ENCODE data around the gene SLC16A3. TPM values are rescaled to one million over a fixed set of nuclear protein-coding genes. Genes with fewer than 3 reads are reported as not detected.

Gene SLC16A3
- total RNA-seq, 2 donors from 2014 or later: 5.0 to 69.2 TPM

- TF ChIP-seq POLR2AphosphoS5 (IDR thresholded peaks at IDR 0.05) (no peak), POLR2A (IDR thresholded peaks at IDR 0.05) (no peak), CTCF (IDR thresholded peaks at IDR 0.05) (no peak)
- no peak for DNase-seq (ENCODE audit: low spot score)
- Histone ChIP-seq H3K36me3 (no peaks in the 10 kb centered on the region), H3K4me1 (replicated peaks) (peaks cover 2% of the 10 kb centered on the region), H3K9me3 (no peaks in the 10 kb centered on the region), H3K27ac (no peak overlapping the region), H3K27me3 (replicated peaks; ENCODE audit: insufficient read depth) (no peaks in the 10 kb centered on the region), H3K4me3 (no peak overlapping the region)
- intact Hi-C loops (cut with DNase I): no loop called here
- WGBS: 92% methylated on average over 31 of the region's 32 CpGs
Measured at GRCh38 chr17:82218349-82219075, 10.3 kb upstream of the SLC16A3 start.

DNA sequence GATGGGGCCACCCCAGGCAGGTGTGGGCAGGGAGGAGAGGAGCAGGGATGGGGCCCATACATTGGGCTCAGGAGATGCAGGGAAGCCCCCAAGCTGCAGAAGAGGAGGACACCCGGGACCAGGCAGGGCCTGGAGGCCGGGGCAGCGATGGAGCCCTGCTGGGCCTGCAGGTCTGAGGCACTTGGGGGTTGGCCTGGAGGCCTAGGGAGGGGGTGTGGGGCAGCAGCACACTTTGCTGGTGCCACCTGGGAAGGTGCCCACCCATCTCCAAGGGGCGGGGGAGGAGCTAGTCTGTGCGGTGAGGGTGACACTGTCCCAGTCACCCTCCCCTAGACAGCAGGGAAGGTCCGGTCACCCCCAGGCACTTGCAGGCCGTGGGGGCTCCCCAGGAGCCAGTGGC lies 9.8 kb upstream of the SLC16A3 start:
- WGBS: 80% methylated on average over 7 of the region's 7 CpGs
- Histone ChIP-seq H3K27me3 (replicated peaks; ENCODE audit: insufficient read depth) (no peaks in the 10 kb centered on the region), H3K36me3 (no peaks in the 10 kb centered on the region), H3K4me1 (replicated peaks) (no peaks in the 10 kb centered on the region), H3K9me3 (no peaks in the 10 kb centered on the region), H3K27ac (no peak overlapping the region), H3K4me3 (no peak overlapping the region)
- TF ChIP-seq POLR2A (IDR thresholded peaks at IDR 0.05) (no peak), POLR2AphosphoS5 (IDR thresholded peaks at IDR 0.05) (no peak), CTCF (IDR thresholded peaks at IDR 0.05) (no peak)
- no peak for DNase-seq (ENCODE audit: low spot score)
- intact Hi-C loops (cut with DNase I): no loop called here

- 91% methylated on average over 10 of the region's 11 CpGs for WGBS
- Histone ChIP-seq H3K36me3 (no peaks in the 10 kb centered on the region), H3K4me3 (no peak overlapping the region), H3K9me3 (no peaks in the 10 kb centered on the region), H3K27ac (no peak overlapping the region), H3K4me1 (replicated peaks) (no peaks in the 10 kb centered on the region), H3K27me3 (replicated peaks; ENCODE audit: insufficient read depth) (no peaks in the 10 kb centered on the region)
- TF ChIP-seq POLR2AphosphoS5 (IDR thresholded peaks at IDR 0.05) (no peak), POLR2A (IDR thresholded peaks at IDR 0.05) (no peak), CTCF (IDR thresholded peaks at IDR 0.05) (no peak)
- no peak for DNase-seq (ENCODE audit: low spot score)
- intact Hi-C loops (cut with DNase I): no loop called here
Measured at GRCh38 chr17:82219753-82220709, 8.8 kb upstream of the SLC16A3 start.

GRCh38 chr17:82221341-82221902 lies 7.4 kb upstream of the SLC16A3 start:
- no peak for DNase-seq (ENCODE audit: low spot score)
- no peaks in the 10 kb centered on the region for H3K4me1 ChIP-seq (replicated peaks)
- intact Hi-C loops (cut with DNase I): no loop called here
- H3K27me3 ChIP-seq (replicated peaks; ENCODE audit: insufficient read depth): no peaks in the 10 kb centered on the region
- H3K9me3 ChIP-seq: no peaks in the 10 kb centered on the region
- 68% methylated on average over 10 of the region's 10 CpGs for WGBS
- H3K36me3 ChIP-seq: no peaks in the 10 kb centered on the region
- no peak overlapping the region for H3K27ac ChIP-seq
- TF ChIP-seq CTCF (IDR thresholded peaks at IDR 0.05) (no peak), POLR2AphosphoS5 (IDR thresholded peaks at IDR 0.05) (no peak), POLR2A (IDR thresholded peaks at IDR 0.05) (no peak)
- no peak overlapping the region for H3K4me3 ChIP-seq

Measured in prostate gland (tissue), 2 donors.